Stromal cell of bone marrow (primary cell): Measurements from ENCODE around the gene RUNX1.
"Not testable (repeated sequence)": the region's sequence is repeated elsewhere in the genome, so short reads cannot be mapped to it uniquely, and the experiment has no call there.

Experiments used
- DNase-seq: peaks from one replicate; pipeline ENCODE4 v3.0.0-alpha.2; 2012; ENCODE audit warnings: low read depth

The RUNX1 gene

GRCh38 chr21:34805157-34805556, 243.9 kb downstream of the RUNX1 start:
- no peak for DNase-seq

- not testable (repeated sequence) for DNase-seq
Observed at GRCh38 chr21:34804584-34804983, 244.5 kb downstream of the RUNX1 start.

- DNase-seq = no peak
Observed at GRCh38 chr21:34803782-34804370, 245.2 kb downstream of the RUNX1 start.

GRCh38 chr21:34802180-34802899, 246.8 kb downstream of the RUNX1 start:
- no peak for DNase-seq

- no peak for DNase-seq
Observed at GRCh38 chr21:34801519-34802132, 247.5 kb downstream of the RUNX1 start.

GRCh38 chr21:34800797-34801518, 248.1 kb downstream of the RUNX1 start:
- DNase-seq = no peak

- no peak for DNase-seq
Observed at GRCh38 chr21:34799092-34799491, 250.0 kb downstream of the RUNX1 start.

GRCh38 chr21:34797921-34798535, 251.1 kb downstream of the RUNX1 start:
- DNase-seq = no peak

- no peak for DNase-seq
Observed at GRCh38 chr21:34797201-34797525, 251.9 kb downstream of the RUNX1 start.

GRCh38 chr21:34796518-34797200, 252.4 kb downstream of the RUNX1 start:
- no peak for DNase-seq

- peak; percentile 62 for DNase-seq
Observed at GRCh38 chr21:34795548-34796180, 253.4 kb downstream of the RUNX1 start.

GRCh38 chr21:34795175-34795547, 253.9 kb downstream of the RUNX1 start:
- DNase-seq = no peak

- DNase-seq = no peak
Observed at GRCh38 chr21:34794686-34795085, 254.4 kb downstream of the RUNX1 start.

- DNase-seq = no peak
Observed at GRCh38 chr21:34793471-34793870, 255.6 kb downstream of the RUNX1 start.

GRCh38 chr21:34792504-34793089, 256.5 kb downstream of the RUNX1 start:
- no peak for DNase-seq

GRCh38 chr21:34791776-34792503, 257.2 kb downstream of the RUNX1 start:
- no peak for DNase-seq

- no peak for DNase-seq
Observed at GRCh38 chr21:34790834-34791233, 258.3 kb downstream of the RUNX1 start.

GRCh38 chr21:34790341-34790740, 258.8 kb downstream of the RUNX1 start:
- DNase-seq = no peak

GRCh38 chr21:34788879-34789278, 260.2 kb downstream of the RUNX1 start:
- no peak for DNase-seq

GRCh38 chr21:34783815-34784214, 265.3 kb downstream of the RUNX1 start:
- no peak for DNase-seq
